ENCODE results near the gene PDRG1.

GRCh38 chr20:31933698-31934097 is 18.1 kb downstream of the PDRG1 start:
- TF ChIP-seq CTCF (IDR thresholded peaks at IDR 0.05) (no peak), POLR2A (IDR thresholded peaks at IDR 0.05) (no peak)
